Glutamatergic neuron (in vitro differentiated cells): ENCODE results near the gene ZNF346. TPM values are rescaled to one million over a fixed set of nuclear protein-coding genes. Genes with fewer than 3 reads are reported as not detected.

Experiments
- DNase-seq: peaks from one replicate; pipeline ENCODE4 v3.0.0; 2022
- H3K27ac Mint-ChIP-seq: one replicate; pipeline ENCODE4 v1.8.0; 2020; ENCODE audit warnings: mild to moderate bottlenecking, mixed read lengths, inconsistent platforms; ENCODE audit not compliant: unreplicated experiment
- H3K27me3 Mint-ChIP-seq: one replicate; pipeline ENCODE4 v1.8.0; 2020; ENCODE audit warnings: mild to moderate bottlenecking, moderate library complexity, mixed read lengths, inconsistent platforms; ENCODE audit not compliant: unreplicated experiment
- H3K36me3 Mint-ChIP-seq: one replicate; pipeline ENCODE4 v1.8.0; 2020; ENCODE audit warnings: mild to moderate bottlenecking, mixed read lengths, inconsistent platforms; ENCODE audit not compliant: unreplicated experiment
- H3K4me1 Mint-ChIP-seq: one replicate; pipeline ENCODE4 v1.8.0; 2020; ENCODE audit warnings: mild to moderate bottlenecking, low read depth, mixed read lengths, inconsistent platforms; ENCODE audit not compliant: unreplicated experiment
- H3K4me3 Mint-ChIP-seq: one replicate; pipeline ENCODE4 v1.8.0; 2020; ENCODE audit warnings: mild to moderate bottlenecking, mixed read lengths, inconsistent platforms; ENCODE audit not compliant: unreplicated experiment
- H3K9me3 Mint-ChIP-seq: one replicate; pipeline ENCODE4 v1.8.0; 2020; ENCODE audit warnings: mild to moderate bottlenecking, moderate library complexity, mixed read lengths, inconsistent platforms; ENCODE audit not compliant: unreplicated experiment
- total RNA-seq: library from RNA; stranded (reverse); fragmentation: NEBNext Ultra II Directional; extraction: Animal tissue kit (Norgen Biotek cat#: 25700); gene quantifications from one replicate; pipeline ENCODE4 v1.2.1, GENCODE V29; 2021; ENCODE audit not compliant: unreplicated experiment
- TF ChIP-seq, protein P1 (sequence below): fragments of 200-600 bp; sonication (generic); IDR thresholded peaks from one replicate; pipeline ENCODE4 v1.5.0; 2021; ENCODE audit not compliant: partially characterized antibody, unreplicated experiment

The ZNF346 gene
- total RNA-seq, 1 donor from 2014 or later, result 18.2 TPM

DNA sequence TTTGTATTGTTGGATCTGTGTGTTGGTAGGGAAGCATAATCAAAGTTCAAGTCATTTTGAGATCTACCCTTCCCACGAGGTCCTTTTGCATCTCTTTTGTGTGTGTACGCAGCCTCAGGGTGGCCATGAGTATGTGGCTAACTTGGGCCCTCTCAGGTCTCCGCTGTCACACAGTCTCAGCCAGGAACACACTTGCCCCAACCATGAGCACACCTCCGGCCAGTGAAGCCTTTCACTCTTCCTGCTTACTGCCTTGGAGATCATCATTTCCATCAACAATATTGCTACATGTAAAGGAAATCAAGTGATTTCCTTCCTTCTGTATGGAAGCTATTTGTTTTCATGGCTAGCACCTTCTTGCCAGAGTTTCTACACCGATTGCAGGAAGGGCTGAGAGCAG is 13.9 kb downstream of the ZNF346 start:
- Mint-ChIP-seq H3K4me1 (peaks cover 9% of the 10 kb centered on the region), H3K4me3 (peak overlapping the region; percentile 66), H3K9me3 (peaks cover 6% of the 10 kb centered on the region), H3K36me3 (peaks cover 7% of the 10 kb centered on the region), H3K27ac (peak overlapping the region; percentile 96), H3K27me3 (peaks cover 11% of the 10 kb centered on the region)
- TF ChIP-seq, protein P1, sequence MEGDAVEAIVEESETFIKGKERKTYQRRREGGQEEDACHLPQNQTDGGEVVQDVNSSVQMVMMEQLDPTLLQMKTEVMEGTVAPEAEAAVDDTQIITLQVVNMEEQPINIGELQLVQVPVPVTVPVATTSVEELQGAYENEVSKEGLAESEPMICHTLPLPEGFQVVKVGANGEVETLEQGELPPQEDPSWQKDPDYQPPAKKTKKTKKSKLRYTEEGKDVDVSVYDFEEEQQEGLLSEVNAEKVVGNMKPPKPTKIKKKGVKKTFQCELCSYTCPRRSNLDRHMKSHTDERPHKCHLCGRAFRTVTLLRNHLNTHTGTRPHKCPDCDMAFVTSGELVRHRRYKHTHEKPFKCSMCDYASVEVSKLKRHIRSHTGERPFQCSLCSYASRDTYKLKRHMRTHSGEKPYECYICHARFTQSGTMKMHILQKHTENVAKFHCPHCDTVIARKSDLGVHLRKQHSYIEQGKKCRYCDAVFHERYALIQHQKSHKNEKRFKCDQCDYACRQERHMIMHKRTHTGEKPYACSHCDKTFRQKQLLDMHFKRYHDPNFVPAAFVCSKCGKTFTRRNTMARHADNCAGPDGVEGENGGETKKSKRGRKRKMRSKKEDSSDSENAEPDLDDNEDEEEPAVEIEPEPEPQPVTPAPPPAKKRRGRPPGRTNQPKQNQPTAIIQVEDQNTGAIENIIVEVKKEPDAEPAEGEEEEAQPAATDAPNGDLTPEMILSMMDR, result no peak
- DNase-seq, result no peak

- DNase-seq, result no peak
- peaks cover 9% of the 10 kb centered on the region for H3K4me1 Mint-ChIP-seq
- TF ChIP-seq, protein P1, result no peak
- peaks cover 4% of the 10 kb centered on the region for H3K36me3 Mint-ChIP-seq
- peaks cover 11% of the 10 kb centered on the region for H3K27me3 Mint-ChIP-seq
- no peak overlapping the region for H3K4me3 Mint-ChIP-seq
- peaks cover 6% of the 10 kb centered on the region for H3K9me3 Mint-ChIP-seq
- no peak overlapping the region for H3K27ac Mint-ChIP-seq
These were observed 14.4 kb downstream of the ZNF346 start for GRCh38 chr5:177036921-177037320.

DNA sequence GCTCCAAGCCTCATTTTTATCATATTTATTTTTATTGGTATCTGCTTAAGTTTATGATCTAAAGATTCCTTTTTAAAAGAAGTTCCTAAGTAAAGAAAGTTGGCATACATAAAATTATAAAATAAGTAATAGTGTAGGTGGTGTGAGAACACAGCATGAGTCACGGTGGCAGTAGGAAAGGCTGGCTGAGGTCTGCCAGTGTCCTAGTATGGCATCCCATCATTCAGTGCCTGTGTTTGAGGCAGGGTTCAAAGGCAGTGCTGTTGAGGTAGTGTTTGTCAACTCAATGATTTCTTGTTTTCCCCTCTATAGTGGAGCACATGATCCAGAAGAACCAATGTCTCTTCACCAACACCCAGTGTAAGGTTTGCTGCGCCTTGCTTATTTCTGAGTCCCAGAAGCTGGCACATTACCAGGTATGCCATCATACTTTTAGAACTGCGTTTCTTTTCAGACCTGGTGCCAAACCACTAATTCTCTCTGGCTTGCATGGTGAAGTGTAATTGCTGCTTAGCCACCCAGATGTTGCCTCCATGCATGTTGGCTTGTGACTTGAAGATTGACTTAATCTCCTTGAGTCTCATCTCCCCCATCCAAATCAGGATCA is 18.4 kb downstream of the ZNF346 start:
- Mint-ChIP-seq H3K27ac (no peak overlapping the region), H3K4me3 (no peak overlapping the region), H3K27me3 (peaks cover 4% of the 10 kb centered on the region), H3K36me3 (peaks cover 4% of the 10 kb centered on the region), H3K9me3 (peaks cover 6% of the 10 kb centered on the region), H3K4me1 (peaks cover 7% of the 10 kb centered on the region)
- no peak for DNase-seq
- TF ChIP-seq, protein P1, result no peak

DNA sequence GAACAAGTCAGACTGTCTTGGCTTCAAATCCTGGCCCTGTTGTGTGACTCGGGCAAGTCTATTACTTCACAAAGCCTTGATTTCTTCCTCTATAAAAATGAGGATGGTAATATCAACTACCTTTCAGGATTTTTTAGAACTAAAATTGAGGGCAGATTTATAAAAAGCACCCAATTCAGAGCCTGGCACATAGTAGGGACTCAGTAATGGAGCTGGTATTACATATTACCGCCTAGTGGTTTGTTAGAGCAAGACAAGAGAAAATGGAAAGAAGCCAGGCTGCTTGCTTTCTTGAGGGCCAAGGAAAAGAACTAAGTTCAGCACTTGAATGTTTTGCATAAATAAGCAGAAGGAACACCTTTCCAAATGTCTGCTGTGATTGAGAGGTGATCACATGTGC is 19.4 kb downstream of the ZNF346 start:
- TF ChIP-seq, protein P1, result no peak
- H3K4me1 Mint-ChIP-seq, result no peaks in the 10 kb centered on the region
- H3K27me3 Mint-ChIP-seq, result no peaks in the 10 kb centered on the region
- H3K9me3 Mint-ChIP-seq, result peaks cover 1% of the 10 kb centered on the region
- H3K36me3 Mint-ChIP-seq, result peaks cover 4% of the 10 kb centered on the region
- H3K27ac Mint-ChIP-seq, result no peak overlapping the region
- no peak for DNase-seq
- no peak overlapping the region for H3K4me3 Mint-ChIP-seq

DNA sequence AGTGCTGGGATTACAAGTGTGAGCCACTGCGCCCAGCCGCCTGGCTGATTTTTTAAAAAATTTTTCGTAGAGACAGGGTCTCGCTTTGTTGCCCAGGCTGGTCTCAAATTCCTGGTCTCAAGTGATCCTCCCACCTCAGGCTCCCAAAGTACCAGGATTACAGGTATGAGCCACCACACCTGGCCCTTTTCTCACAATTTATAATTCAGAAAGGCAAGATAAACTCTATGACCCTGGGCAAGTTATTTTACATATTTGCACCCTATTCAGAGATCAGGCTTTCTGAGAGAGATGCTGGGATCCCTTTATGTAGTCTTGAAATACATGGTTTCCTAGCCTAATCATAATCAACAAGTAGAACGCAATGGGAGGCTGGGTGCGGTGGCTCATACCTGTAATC is 20.6 kb downstream of the ZNF346 start:
- Mint-ChIP-seq H3K27me3 (no peaks in the 10 kb centered on the region), H3K9me3 (peaks cover 1% of the 10 kb centered on the region), H3K27ac (no peak overlapping the region), H3K4me3 (no peak overlapping the region), H3K36me3 (peaks cover 4% of the 10 kb centered on the region), H3K4me1 (no peaks in the 10 kb centered on the region)
- no peak for DNase-seq
- TF ChIP-seq, protein P1, result no peak
